Neural cell (in vitro differentiated cells): ENCODE results near the gene SLC5A9. TPM values are rescaled to one million over a fixed set of nuclear protein-coding genes. Genes with fewer than 3 reads are reported as not detected.
"Not testable (repeated sequence)": the region's sequence is repeated elsewhere in the genome, so short reads cannot be mapped to it uniquely, and the experiment has no call there.

Source experiments
- H2AFZ ChIP-seq: fragments of 200-600, 300-800 bp; sonication (generic), shearing (Covaris generic); 2 replicates; pipeline ENCODE4 v1.6.0; 2014; ENCODE audit warnings: low read depth, mild to moderate bottlenecking, antibody characterized with exemption, low read length, moderate library complexity
- H3F3A ChIP-seq: fragments of 200-600 bp; shearing (Covaris generic); 2 replicates; pipeline ENCODE4 v1.6.1; 2016; ENCODE audit warnings: mild to moderate bottlenecking, moderate library complexity, mixed read lengths, antibody characterized with exemption, low read length; ENCODE audit not compliant: insufficient read depth, poor library complexity, severe bottlenecking
- H3K27ac ChIP-seq: fragments of 200-600, 300-800 bp; sonication (generic), shearing (Covaris generic); 2 replicates; pipeline ENCODE4 v1.5.1; 2014; ENCODE audit warnings: mild to moderate bottlenecking, low read length, moderate library complexity
- H3K27me3 ChIP-seq: fragments of 300-800, 200-600 bp; sonication (generic), shearing (Covaris generic); 2 replicates; pipeline ENCODE4 v1.6.0; 2014; ENCODE audit warnings: mild to moderate bottlenecking, low read depth, low read length, moderate library complexity; ENCODE audit not compliant: insufficient read depth
- H3K36me3 ChIP-seq: fragments of 300-800, 200-600 bp; sonication (generic), shearing (Covaris generic); 2 replicates; pipeline ENCODE4 v1.5.1; 2014; ENCODE audit warnings: mild to moderate bottlenecking, antibody characterized with exemption, low read length, moderate library complexity; ENCODE audit not compliant: insufficient read depth
- H3K4me2 ChIP-seq: fragments of 300-800, 200-600 bp; sonication (generic), shearing (Covaris generic); 2 replicates; pipeline ENCODE4 v1.6.0; 2014; ENCODE audit warnings: mild to moderate bottlenecking, low read length
- H3K4me3 ChIP-seq: fragments of 300-800, 200-600 bp; sonication (generic), shearing (Covaris generic); 2 replicates; pipeline ENCODE4 v1.5.1; 2014; ENCODE audit warnings: mild to moderate bottlenecking, low read length, moderate library complexity
- H3K79me2 ChIP-seq: fragments of 200-600 bp; shearing (Covaris generic); replicated peaks from 2 replicates; pipeline ENCODE4 v1.6.0; 2014; ENCODE audit warnings: mild to moderate bottlenecking, low read length, moderate library complexity; ENCODE audit not compliant: insufficient read depth
- H3K9ac ChIP-seq: fragments of 300-800, 200-600 bp; sonication (generic), shearing (Covaris generic); 2 replicates; pipeline ENCODE4 v1.6.1; 2016; ENCODE audit warnings: mild to moderate bottlenecking, low read length, mixed read lengths
- H3K9me2 ChIP-seq: fragments of 200-600 bp; shearing (Covaris generic); 2 replicates; pipeline ENCODE4 v1.6.1; 2016; ENCODE audit warnings: mild to moderate bottlenecking, low read length, mixed read lengths; ENCODE audit not compliant: insufficient read depth
- H3K9me3 ChIP-seq: fragments of 200-600, 300-800 bp; sonication (generic), shearing (Covaris generic); 2 replicates; pipeline ENCODE4 v1.6.1; 2016; ENCODE audit warnings: mild to moderate bottlenecking, mixed run types, low read length, moderate library complexity, mixed read lengths
- H4K20me1 ChIP-seq: fragments of 200-600 bp; shearing (Covaris generic); 2 replicates; pipeline ENCODE4 v1.6.1; 2016; ENCODE audit warnings: mild to moderate bottlenecking, mixed run types; ENCODE audit not compliant: insufficient read depth
- EP300 ChIP-seq: fragments of 450-650 bp; conservative IDR thresholded peaks from 2 replicates; pipeline ENCODE4 v1.6.1; 2014; ENCODE audit warnings: antibody characterized with exemption, mild to moderate bottlenecking, moderate library complexity; ENCODE audit not compliant: poor library complexity, severe bottlenecking
- EZH2 ChIP-seq: fragments of 200-600, 300-800 bp; shearing (Covaris generic), sonication (generic); IDR thresholded peaks from 2 replicates; pipeline ENCODE4 v1.6.1; 2014; ENCODE audit warnings: antibody characterized with exemption, low read length, borderline replicate concordance, mild to moderate bottlenecking; ENCODE audit not compliant: insufficient read depth, poor library complexity, severe bottlenecking
- POLR2AphosphoS5 ChIP-seq: IDR thresholded peaks from 2 replicates; pipeline ENCODE4 v1.6.1; 2012
- SMC3 ChIP-seq: fragments of 450-650 bp; conservative IDR thresholded peaks from 2 replicates; pipeline ENCODE4 v1.6.1; 2014; ENCODE audit warnings: antibody characterized with exemption, mild to moderate bottlenecking, moderate library complexity; ENCODE audit not compliant: poor library complexity
- TAF1 ChIP-seq: IDR thresholded peaks from 2 replicates; pipeline ENCODE4 v1.6.1; 2012; ENCODE audit warnings: low read depth
- polyA plus RNA-seq: library from polyadenylated mRNA; depleted of rRNA; stranded (reverse); fragments of >200 nt; gene quantifications from 2 replicates; pipeline ENCODE4 v1.2.3, GENCODE V29; 2014
- TF ChIP-seq, protein P1 (sequence below): IDR thresholded peaks from 2 replicates; pipeline ENCODE4 v1.6.1; 2012; ENCODE audit warnings: borderline replicate concordance

The SLC5A9 gene
- polyA plus RNA-seq, 1 donor from 2014 or later: not detected

DNA sequence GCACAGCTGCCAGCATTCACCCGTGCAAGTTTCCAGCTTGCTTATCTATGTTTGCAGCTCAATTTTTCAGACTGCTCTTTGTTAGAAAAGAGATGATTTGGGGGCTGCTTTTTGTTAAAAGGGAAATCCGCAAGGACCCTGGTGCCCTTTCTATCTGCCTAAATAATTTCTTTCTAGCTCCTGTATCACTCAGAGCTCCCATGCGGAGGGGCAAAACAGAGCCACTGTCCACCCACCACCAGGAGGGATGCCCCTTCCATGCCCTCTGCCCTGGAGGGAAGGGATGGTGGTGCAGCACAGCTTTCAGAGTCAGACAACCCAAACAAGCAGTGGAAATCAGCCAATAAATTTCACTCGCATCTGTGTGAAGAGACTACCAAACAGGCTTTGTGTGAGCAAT lies 13.9 kb upstream of the SLC5A9 start:
- Histone ChIP-seq H2AFZ (no peak overlapping the region), H3K27ac (no peak overlapping the region), H3K4me2 (no peak overlapping the region), H3K27me3 (no peaks in the 10 kb centered on the region), H3K9me2 (no peaks in the 10 kb centered on the region), H3K9ac (no peak overlapping the region), H3F3A (no peaks in the 10 kb centered on the region), H3K9me3 (no peaks in the 10 kb centered on the region), H4K20me1 (no peaks in the 10 kb centered on the region), H3K4me3 (no peak overlapping the region), H3K79me2 (no peaks in the 10 kb centered on the region), H3K36me3 (no peaks in the 10 kb centered on the region)
- TF ChIP-seq, protein P1, sequence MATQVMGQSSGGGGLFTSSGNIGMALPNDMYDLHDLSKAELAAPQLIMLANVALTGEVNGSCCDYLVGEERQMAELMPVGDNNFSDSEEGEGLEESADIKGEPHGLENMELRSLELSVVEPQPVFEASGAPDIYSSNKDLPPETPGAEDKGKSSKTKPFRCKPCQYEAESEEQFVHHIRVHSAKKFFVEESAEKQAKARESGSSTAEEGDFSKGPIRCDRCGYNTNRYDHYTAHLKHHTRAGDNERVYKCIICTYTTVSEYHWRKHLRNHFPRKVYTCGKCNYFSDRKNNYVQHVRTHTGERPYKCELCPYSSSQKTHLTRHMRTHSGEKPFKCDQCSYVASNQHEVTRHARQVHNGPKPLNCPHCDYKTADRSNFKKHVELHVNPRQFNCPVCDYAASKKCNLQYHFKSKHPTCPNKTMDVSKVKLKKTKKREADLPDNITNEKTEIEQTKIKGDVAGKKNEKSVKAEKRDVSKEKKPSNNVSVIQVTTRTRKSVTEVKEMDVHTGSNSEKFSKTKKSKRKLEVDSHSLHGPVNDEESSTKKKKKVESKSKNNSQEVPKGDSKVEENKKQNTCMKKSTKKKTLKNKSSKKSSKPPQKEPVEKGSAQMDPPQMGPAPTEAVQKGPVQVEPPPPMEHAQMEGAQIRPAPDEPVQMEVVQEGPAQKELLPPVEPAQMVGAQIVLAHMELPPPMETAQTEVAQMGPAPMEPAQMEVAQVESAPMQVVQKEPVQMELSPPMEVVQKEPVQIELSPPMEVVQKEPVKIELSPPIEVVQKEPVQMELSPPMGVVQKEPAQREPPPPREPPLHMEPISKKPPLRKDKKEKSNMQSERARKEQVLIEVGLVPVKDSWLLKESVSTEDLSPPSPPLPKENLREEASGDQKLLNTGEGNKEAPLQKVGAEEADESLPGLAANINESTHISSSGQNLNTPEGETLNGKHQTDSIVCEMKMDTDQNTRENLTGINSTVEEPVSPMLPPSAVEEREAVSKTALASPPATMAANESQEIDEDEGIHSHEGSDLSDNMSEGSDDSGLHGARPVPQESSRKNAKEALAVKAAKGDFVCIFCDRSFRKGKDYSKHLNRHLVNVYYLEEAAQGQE: no peak
- TF ChIP-seq POLR2AphosphoS5: no peak

DNA sequence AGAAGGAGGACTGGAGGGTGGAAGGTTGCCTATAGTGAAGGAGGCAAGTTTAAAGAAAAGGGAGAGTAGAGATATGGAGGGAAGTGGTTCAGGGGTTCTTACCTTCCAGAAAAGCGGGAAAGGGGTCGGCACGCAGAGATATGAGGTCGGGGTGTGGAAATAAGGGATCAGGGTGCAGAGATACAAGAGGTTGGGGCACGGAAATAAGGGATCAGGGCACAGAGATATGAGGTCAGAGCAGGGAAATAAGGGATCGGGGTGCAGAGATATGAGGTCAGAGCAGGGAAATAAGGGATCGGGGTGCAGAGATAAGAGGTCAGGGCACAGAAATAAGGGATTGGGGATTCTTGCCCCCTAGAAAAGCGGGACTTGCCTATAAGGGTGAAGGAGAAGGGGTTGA lies 9.1 kb upstream of the SLC5A9 start:
- not testable (repeated sequence) for H3K4me3 ChIP-seq, H3K4me2 ChIP-seq, H3F3A ChIP-seq, H4K20me1 ChIP-seq, H3K9me2 ChIP-seq, H2AFZ ChIP-seq, H3K36me3 ChIP-seq, H3K9ac ChIP-seq, H3K27ac ChIP-seq, H3K9me3 ChIP-seq, H3K27me3 ChIP-seq, H3K79me2 ChIP-seq

DNA sequence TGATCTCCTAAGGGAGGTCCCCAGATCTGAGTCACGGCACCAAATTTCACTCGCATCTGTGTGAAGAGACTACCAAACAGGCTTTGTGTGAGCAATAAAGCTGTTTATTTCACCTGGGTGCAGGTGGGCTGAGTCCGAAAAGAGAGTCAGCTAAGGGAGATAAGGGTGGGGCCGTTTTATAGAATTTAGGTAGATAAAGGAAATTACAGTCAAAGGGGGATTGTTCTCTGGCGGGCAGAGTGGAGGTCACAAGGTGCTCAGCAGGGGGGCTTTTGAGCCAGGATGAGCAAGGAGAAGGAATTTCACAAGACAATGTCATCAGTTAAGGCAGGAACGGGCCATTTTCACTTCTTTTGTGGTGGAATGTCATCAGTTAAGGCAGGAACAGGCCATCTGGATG lies 8.2 kb upstream of the SLC5A9 start:
- not testable (repeated sequence) for H3K9ac ChIP-seq, H3K4me2 ChIP-seq

DNA sequence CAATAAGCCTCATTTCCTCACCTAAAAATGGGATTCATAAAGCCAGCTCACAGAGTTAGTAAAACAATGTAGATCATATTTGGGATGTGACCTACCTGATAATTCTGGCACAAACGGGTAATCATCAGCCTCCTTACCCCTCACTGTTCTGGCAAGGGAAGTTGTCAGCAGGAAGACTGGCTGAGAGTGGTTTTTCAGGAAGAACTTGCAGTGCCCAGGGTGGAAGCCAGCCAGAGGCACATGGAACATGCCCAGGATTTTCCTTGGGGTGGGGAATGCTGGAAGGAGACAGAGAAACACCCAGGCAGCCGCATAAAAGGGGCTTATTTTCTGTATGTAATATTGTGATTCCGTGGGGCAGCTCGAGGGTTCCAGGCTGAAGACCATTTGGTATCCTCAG lies 7.7 kb upstream of the SLC5A9 start:
- no peak overlapping the region for H2AFZ ChIP-seq
- no peak overlapping the region for H3K4me3 ChIP-seq
- H3K9ac ChIP-seq: no peak overlapping the region
- TF ChIP-seq SMC3 (no peak), EZH2 (no peak), TAF1 (no peak), EP300 (no peak)
- TF ChIP-seq, protein P1: no peak
- H4K20me1 ChIP-seq: no peaks in the 10 kb centered on the region
- no peaks in the 10 kb centered on the region for H3K9me3 ChIP-seq
- H3K9me2 ChIP-seq: no peaks in the 10 kb centered on the region
- H3K27ac ChIP-seq: no peak overlapping the region
- H3K36me3 ChIP-seq: no peaks in the 10 kb centered on the region
- no peaks in the 10 kb centered on the region for H3K79me2 ChIP-seq
- H3F3A ChIP-seq: no peaks in the 10 kb centered on the region
- no peaks in the 10 kb centered on the region for H3K27me3 ChIP-seq
- H3K4me2 ChIP-seq: no peak overlapping the region

More for the DNA sequence above, 8.2 kb upstream of the SLC5A9 start:
- H4K20me1 ChIP-seq, H3K4me3 ChIP-seq, H3K79me2 ChIP-seq, H2AFZ ChIP-seq, H3K9me3 ChIP-seq, H3F3A ChIP-seq, H3K27me3 ChIP-seq, H3K27ac ChIP-seq, H3K9me2 ChIP-seq, H3K36me3 ChIP-seq: not testable (repeated sequence)
